Coronary artery (tissue), 2 donors: ENCODE measurements around the gene HNRNPA3.
"Not testable (repeated sequence)": the region's sequence is repeated elsewhere in the genome, so short reads cannot be mapped to it uniquely, and the experiment has no call there.

ENCODE experiments used
- DNase-seq: peaks from one replicate; pipeline ENCODE4 v3.0.0-alpha.2; 2017; ENCODE audit warnings: low spot score
- H3K27ac ChIP-seq, 2 donors: fragments of 200-600 bp; sonication (generic); one replicate each; pipeline ENCODE4 v1.5.1; 2016 to 2019
- H3K4me3 ChIP-seq: fragments of 200-600 bp; sonication (generic); 2 replicates; pipeline ENCODE4 v1.5.1; 2016; ENCODE audit warnings: mild to moderate bottlenecking, moderate library complexity
- CTCF ChIP-seq: fragments of 200-600 bp; sonication (generic); IDR thresholded peaks from one replicate; pipeline ENCODE4 v1.5.1; 2019; ENCODE audit warnings: antibody characterized with exemption

Gene HNRNPA3

GRCh38 chr2:177244244-177244771 lies 31.7 kb downstream of the HNRNPA3 start:
- DNase-seq: no peak
- TF ChIP-seq CTCF: no peak
- Histone ChIP-seq H3K27ac (peak overlapping the region; percentile 46 to 63), H3K4me3 (peak overlapping the region; percentile 9)

DNA sequence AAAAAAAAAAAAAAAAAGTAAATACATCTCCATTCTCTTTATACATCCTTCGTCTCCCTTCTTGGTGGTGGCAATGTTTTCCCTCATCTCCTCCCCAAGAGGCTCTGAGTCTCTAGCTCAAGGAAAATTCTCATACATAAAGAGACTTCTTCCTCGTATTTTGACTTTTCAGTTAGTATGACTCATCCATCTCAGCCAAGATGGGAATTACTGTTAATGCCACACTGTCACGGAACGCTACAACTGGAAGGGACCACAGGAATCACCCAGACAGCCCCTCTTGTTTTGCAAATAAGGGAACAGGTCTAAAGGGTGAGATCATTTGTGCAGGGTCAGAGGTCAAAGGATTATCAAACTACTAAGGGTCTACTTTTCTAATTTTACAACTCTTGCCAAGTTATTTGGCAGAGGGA lies 32.4 kb downstream of the HNRNPA3 start:
- TF ChIP-seq CTCF: no peak
- Histone ChIP-seq H3K27ac (peak overlapping the region; percentile 46 to 61), H3K4me3 (peak overlapping the region; percentile 44)
- DNase-seq: no peak

GRCh38 chr2:177246000-177246399 lies 33.4 kb downstream of the HNRNPA3 start:
- DNase-seq: no peak
- Histone ChIP-seq H3K27ac (peak overlapping the region in 1 of 2 donors; percentile 61), H3K4me3 (peak overlapping the region; percentile 44)
- no peak for TF ChIP-seq CTCF

- not testable (repeated sequence) for H3K27ac ChIP-seq, H3K4me3 ChIP-seq, DNase-seq
Observed at GRCh38 chr2:177246523-177247030, 34.0 kb downstream of the HNRNPA3 start.

GRCh38 chr2:177247693-177248262 lies 35.2 kb downstream of the HNRNPA3 start:
- peak overlapping the region; percentile 11 for H3K4me3 ChIP-seq
- DNase-seq: no peak
- peak overlapping the region in 1 of 2 donors; percentile 31 for H3K27ac ChIP-seq
- TF ChIP-seq CTCF: no peak

DNA sequence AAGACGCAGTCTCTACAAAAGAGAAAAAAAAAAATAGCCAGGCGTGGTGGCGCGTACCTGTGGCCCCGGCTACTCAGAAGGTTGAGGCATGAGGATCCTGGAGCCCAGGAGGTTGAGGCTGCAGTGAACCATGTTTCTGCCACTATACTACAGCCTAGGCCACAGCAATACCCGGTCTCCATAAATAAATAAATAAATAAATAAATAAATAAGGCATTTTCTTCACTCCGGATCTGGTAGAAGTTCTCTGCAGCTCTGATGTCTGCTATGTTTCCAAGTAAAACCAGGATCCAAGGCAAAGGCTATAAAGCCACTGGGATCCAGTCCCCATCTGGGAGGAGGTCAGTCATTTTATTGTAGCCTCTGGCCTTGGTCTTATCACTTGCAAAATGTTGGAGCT lies 36.4 kb downstream of the HNRNPA3 start:
- TF ChIP-seq CTCF: no peak
- H3K27ac ChIP-seq: no peak overlapping the region
- no peak for DNase-seq
- H3K4me3 ChIP-seq: no peak overlapping the region

DNA sequence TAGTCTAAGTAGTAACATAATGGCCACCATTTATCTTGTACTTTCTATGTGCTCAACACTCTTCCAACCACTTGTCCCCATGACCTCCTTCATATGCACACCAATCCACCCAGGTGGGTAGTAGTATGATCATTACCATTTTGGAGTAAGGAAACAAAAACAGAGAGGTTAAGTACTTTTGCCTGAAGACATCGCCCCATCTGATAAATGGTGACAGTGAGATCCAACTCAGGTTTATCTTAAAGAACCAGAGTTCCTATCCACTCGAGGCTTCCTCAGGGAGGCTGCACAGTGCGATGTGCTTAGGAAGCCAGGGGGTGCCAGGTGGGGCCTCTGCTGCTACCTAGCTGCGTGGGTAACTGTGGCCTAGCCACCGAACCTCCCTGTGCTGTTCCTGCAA lies 37.9 kb downstream of the HNRNPA3 start:
- H3K27ac ChIP-seq: no peak overlapping the region
- DNase-seq: no peak
- no peak overlapping the region for H3K4me3 ChIP-seq
- TF ChIP-seq CTCF: no peak
